ENCODE data around the gene KCNMA1.

The KCNMA1 gene

DNA sequence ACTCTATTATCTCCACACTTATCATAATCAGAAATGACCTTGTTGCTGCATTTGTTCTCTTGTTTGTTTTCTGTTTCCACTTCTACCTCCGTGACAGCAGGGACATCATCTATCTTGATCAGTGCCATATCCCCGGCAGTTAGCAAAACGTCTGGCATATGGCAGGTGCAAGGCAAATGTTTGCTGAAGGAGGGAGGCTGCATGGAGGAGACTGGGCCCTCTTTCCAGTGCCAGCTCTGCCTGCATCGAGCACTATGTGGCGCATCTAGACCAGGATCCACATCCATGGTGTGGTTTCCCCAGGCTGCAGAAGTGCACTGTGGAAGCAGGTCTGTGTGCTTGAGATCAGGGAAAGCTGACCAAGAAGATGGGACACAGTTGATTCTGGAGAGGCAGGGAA, 181.2 kb downstream of the KCNMA1 start:
- H3K4me3 ChIP-seq (IDR thresholded peaks at IDR 0.05; ENCODE audit: insufficient read depth, low read depth, low read length) = no peak overlapping the region
- H2AFZ ChIP-seq (ENCODE audit: low read depth) = no peak overlapping the region
- H3K36me3 ChIP-seq (ENCODE audit: insufficient read depth) = no peaks in the 10 kb centered on the region
- H3K4me2 ChIP-seq = no peak overlapping the region
- H3K27me3 ChIP-seq (ENCODE audit: insufficient read depth, low read depth) = no peaks in the 10 kb centered on the region
- H4K20me1 ChIP-seq (ENCODE audit: insufficient read depth) = no peaks in the 10 kb centered on the region
- TF ChIP-seq, protein P1, sequence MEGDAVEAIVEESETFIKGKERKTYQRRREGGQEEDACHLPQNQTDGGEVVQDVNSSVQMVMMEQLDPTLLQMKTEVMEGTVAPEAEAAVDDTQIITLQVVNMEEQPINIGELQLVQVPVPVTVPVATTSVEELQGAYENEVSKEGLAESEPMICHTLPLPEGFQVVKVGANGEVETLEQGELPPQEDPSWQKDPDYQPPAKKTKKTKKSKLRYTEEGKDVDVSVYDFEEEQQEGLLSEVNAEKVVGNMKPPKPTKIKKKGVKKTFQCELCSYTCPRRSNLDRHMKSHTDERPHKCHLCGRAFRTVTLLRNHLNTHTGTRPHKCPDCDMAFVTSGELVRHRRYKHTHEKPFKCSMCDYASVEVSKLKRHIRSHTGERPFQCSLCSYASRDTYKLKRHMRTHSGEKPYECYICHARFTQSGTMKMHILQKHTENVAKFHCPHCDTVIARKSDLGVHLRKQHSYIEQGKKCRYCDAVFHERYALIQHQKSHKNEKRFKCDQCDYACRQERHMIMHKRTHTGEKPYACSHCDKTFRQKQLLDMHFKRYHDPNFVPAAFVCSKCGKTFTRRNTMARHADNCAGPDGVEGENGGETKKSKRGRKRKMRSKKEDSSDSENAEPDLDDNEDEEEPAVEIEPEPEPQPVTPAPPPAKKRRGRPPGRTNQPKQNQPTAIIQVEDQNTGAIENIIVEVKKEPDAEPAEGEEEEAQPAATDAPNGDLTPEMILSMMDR (conservative IDR thresholded peaks at IDR 0.05; ENCODE audit: low read depth, low read length) = no peak
- H3K4me1 ChIP-seq (ENCODE audit: low read depth, poor library complexity, severe bottlenecking) = no peaks in the 10 kb centered on the region
- no peak overlapping the region for H3K27ac ChIP-seq
- no peaks in the 10 kb centered on the region for H3K79me2 ChIP-seq (ENCODE audit: insufficient read depth, low read depth)
- no peak overlapping the region for H3K9ac ChIP-seq

DNA sequence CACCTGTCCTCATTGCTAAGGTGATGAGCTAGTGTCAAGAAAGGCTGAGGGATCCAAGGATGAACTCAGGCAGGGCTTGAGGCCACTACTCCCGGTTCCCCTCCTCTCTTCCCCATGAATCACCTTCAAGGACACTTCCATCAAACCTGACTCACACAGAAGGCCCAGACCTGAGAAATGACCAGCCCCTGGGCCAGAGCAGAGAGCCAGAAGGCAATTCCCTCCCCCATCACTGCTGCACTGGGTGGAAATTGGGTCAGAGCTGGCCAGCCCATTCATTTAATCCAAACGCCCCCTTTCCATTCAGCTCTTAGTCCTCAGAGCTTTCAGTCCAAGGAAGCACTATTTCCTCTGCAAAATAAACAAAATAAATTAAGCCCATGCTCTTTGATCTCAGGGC, 182.0 kb downstream of the KCNMA1 start:
- H3K27ac ChIP-seq = no peak overlapping the region
- H3K4me1 ChIP-seq (ENCODE audit: low read depth, poor library complexity, severe bottlenecking) = no peaks in the 10 kb centered on the region
- no peaks in the 10 kb centered on the region for H4K20me1 ChIP-seq (ENCODE audit: insufficient read depth)
- no peaks in the 10 kb centered on the region for H3K79me2 ChIP-seq (ENCODE audit: insufficient read depth, low read depth)
- TF ChIP-seq, protein P1 (conservative IDR thresholded peaks at IDR 0.05; ENCODE audit: low read depth, low read length) = no peak
- no peak overlapping the region for H3K9ac ChIP-seq
- H3K4me2 ChIP-seq = no peak overlapping the region
- H2AFZ ChIP-seq (ENCODE audit: low read depth) = no peak overlapping the region
- H3K27me3 ChIP-seq (ENCODE audit: insufficient read depth, low read depth) = no peaks in the 10 kb centered on the region
- no peaks in the 10 kb centered on the region for H3K36me3 ChIP-seq (ENCODE audit: insufficient read depth)
- no peak overlapping the region for H3K4me3 ChIP-seq (IDR thresholded peaks at IDR 0.05; ENCODE audit: insufficient read depth, low read depth, low read length)

DNA sequence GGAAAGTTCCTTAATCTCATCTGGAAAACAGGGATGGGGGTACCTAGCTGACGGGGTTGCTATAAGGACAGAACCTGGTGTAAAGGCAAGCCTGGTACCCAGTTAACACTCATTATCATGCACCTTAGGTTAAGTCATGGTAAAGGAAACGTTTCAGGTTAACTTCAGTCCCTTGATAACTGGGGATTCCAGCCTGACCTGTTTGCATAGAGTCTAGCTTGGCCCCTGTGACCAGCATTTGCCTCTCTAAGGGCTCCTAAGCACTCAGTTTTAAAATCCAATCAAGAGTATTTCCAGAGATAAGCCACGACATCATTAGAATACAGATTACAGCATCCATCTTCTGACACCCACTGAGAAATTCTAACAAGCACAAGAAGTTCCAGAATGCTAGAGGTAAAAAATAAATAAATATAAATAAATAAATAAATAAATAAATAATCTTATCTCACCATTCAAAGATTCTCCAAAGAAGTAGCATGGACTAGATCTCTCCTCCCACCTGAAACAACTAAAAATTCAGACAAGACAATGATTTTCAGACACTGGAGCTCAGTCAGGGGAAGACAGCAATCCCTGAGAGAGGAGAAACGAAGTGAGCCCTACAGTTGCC, 184.6 kb downstream of the KCNMA1 start:
- no peaks in the 10 kb centered on the region for H3K79me2 ChIP-seq (ENCODE audit: insufficient read depth, low read depth)
- no peak overlapping the region for H3K9ac ChIP-seq
- H4K20me1 ChIP-seq (ENCODE audit: insufficient read depth) = no peaks in the 10 kb centered on the region
- no peak overlapping the region for H3K4me3 ChIP-seq (IDR thresholded peaks at IDR 0.05; ENCODE audit: insufficient read depth, low read depth, low read length)
- H3K4me2 ChIP-seq = no peak overlapping the region
- TF ChIP-seq, protein P1 (conservative IDR thresholded peaks at IDR 0.05; ENCODE audit: low read depth, low read length) = no peak
- H3K27me3 ChIP-seq (ENCODE audit: insufficient read depth, low read depth) = no peaks in the 10 kb centered on the region
- H3K4me1 ChIP-seq (ENCODE audit: low read depth, poor library complexity, severe bottlenecking) = no peaks in the 10 kb centered on the region
- H2AFZ ChIP-seq (ENCODE audit: low read depth) = no peak overlapping the region
- H3K27ac ChIP-seq = no peak overlapping the region
- no peaks in the 10 kb centered on the region for H3K36me3 ChIP-seq (ENCODE audit: insufficient read depth)

DNA sequence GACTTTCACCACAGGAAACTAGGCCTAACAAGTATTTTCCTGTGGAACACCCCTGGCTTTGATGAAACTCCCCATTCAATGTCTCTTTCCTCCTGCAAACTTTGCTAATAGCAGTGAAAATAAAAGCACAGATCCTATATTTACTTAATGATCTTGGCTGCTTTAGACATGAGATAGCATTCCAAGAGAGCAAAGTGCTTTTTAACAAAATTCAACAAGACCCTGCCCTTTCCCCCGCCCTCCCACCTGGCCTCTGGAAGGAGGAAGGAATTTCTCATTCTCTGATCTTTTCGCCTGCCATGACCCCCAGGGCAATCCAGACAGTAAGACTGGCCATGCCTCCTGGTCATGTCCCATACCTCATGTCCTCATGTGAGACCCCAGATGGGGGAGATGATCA, 185.7 kb downstream of the KCNMA1 start:
- H3K27me3 ChIP-seq (ENCODE audit: insufficient read depth, low read depth) = no peaks in the 10 kb centered on the region
- TF ChIP-seq, protein P1 (conservative IDR thresholded peaks at IDR 0.05; ENCODE audit: low read depth, low read length) = no peak
- H3K4me2 ChIP-seq = no peak overlapping the region
- H3K79me2 ChIP-seq (ENCODE audit: insufficient read depth, low read depth) = no peaks in the 10 kb centered on the region
- H3K4me3 ChIP-seq (IDR thresholded peaks at IDR 0.05; ENCODE audit: insufficient read depth, low read depth, low read length) = no peak overlapping the region
- no peak overlapping the region for H3K9ac ChIP-seq
- no peaks in the 10 kb centered on the region for H4K20me1 ChIP-seq (ENCODE audit: insufficient read depth)
- no peak overlapping the region for H2AFZ ChIP-seq (ENCODE audit: low read depth)
- no peaks in the 10 kb centered on the region for H3K4me1 ChIP-seq (ENCODE audit: low read depth, poor library complexity, severe bottlenecking)
- no peak overlapping the region for H3K27ac ChIP-seq
- H3K36me3 ChIP-seq (ENCODE audit: insufficient read depth) = no peaks in the 10 kb centered on the region

All from KMS-11 (cell line).